ENCODE data around the gene KRT6B. TPM values are rescaled to one million over a fixed set of nuclear protein-coding genes. Genes with fewer than 3 reads are reported as not detected.
"Not testable (repeated sequence)": the region's sequence is repeated elsewhere in the genome, so short reads cannot be mapped to it uniquely, and the experiment has no call there.

Gene KRT6B
- total RNA-seq, 1 donor from 2014 or later = not detected

- no peak for DNase-seq (ENCODE audit: low read depth)
Observed at GRCh38 chr12:52413782-52414345, 38.1 kb downstream of the KRT6B start.

GRCh38 chr12:52413202-52413601 is 38.7 kb downstream of the KRT6B start:
- no peak for DNase-seq (ENCODE audit: low read depth)

- DNase-seq (ENCODE audit: low read depth) = no peak
Observed at GRCh38 chr12:52411815-52412214, 40.1 kb downstream of the KRT6B start.

GRCh38 chr12:52410589-52411248 is 41.2 kb downstream of the KRT6B start:
- DNase-seq (ENCODE audit: low read depth) = not testable (repeated sequence)

GRCh38 chr12:52407918-52408317 is 44.0 kb downstream of the KRT6B start:
- no peak for DNase-seq (ENCODE audit: low read depth)

- DNase-seq (ENCODE audit: low read depth) = no peak
Observed at GRCh38 chr12:52405922-52406385, 46.0 kb downstream of the KRT6B start, which contains the start of gene KRT82. KRT82 (minus strand) TSS chr12:52406335; CDS start chr12:52406277, 58 bp downstream.

- no peak for DNase-seq (ENCODE audit: low read depth)
Observed at GRCh38 chr12:52404951-52405350, 47.0 kb downstream of the KRT6B start.

- no peak for DNase-seq (ENCODE audit: low read depth)
Observed at GRCh38 chr12:52403561-52403960, 48.4 kb downstream of the KRT6B start.

GRCh38 chr12:52402873-52403540 is 48.9 kb downstream of the KRT6B start:
- no peak for DNase-seq (ENCODE audit: low read depth)

- no peak for DNase-seq (ENCODE audit: low read depth)
Observed at GRCh38 chr12:52402377-52402776, 49.6 kb downstream of the KRT6B start.

GRCh38 chr12:52401926-52402325 is 50.0 kb downstream of the KRT6B start:
- DNase-seq (ENCODE audit: low read depth) = no peak

GRCh38 chr12:52401526-52401925 is 50.4 kb downstream of the KRT6B start:
- no peak for DNase-seq (ENCODE audit: low read depth)

- no peak for DNase-seq (ENCODE audit: low read depth)
Observed at GRCh38 chr12:52400906-52401305, 51.0 kb downstream of the KRT6B start.

- no peak for DNase-seq (ENCODE audit: low read depth)
Observed at GRCh38 chr12:52399756-52400155, 52.2 kb downstream of the KRT6B start.

- no peak for DNase-seq (ENCODE audit: low read depth)
Observed at GRCh38 chr12:52398176-52398575, 53.8 kb downstream of the KRT6B start.

GRCh38 chr12:52396656-52397055 is 55.3 kb downstream of the KRT6B start:
- no peak for DNase-seq (ENCODE audit: low read depth)

Other genes starting within 250 kb of the KRT6B start
- gene KRT7, start 218.9 kb downstream of the KRT6B start, total RNA-seq = 3.1 and 6.6 TPM in 2 replicates
- gene KRT86, start 177.5 kb downstream of the KRT6B start, total RNA-seq = 5.2 and 20.9 TPM in 2 replicates
- gene KRT81, start 160.6 kb downstream of the KRT6B start, total RNA-seq = 0.08 TPM in 1 of 2 replicates, not detected in the other
- gene KRT83, start 130.7 kb downstream of the KRT6B start, total RNA-seq = not detected in 2 replicates
- not detected in 2 replicates for gene KRT85, start 84.7 kb downstream of the KRT6B start, total RNA-seq
- gene KRT84, start 66.5 kb downstream of the KRT6B start, total RNA-seq = not detected in 2 replicates
- not detected in 2 replicates for gene KRT82, start 45.8 kb downstream of the KRT6B start, total RNA-seq
- not detected in 2 replicates for gene KRT75, start 17.8 kb downstream of the KRT6B start, total RNA-seq
- gene KRT6C, start 21.7 kb upstream of the KRT6B start, total RNA-seq = not detected in 2 replicates
- not detected in 2 replicates for gene KRT6A, start 41.1 kb upstream of the KRT6B start, total RNA-seq
- gene KRT5, start 68.2 kb upstream of the KRT6B start, total RNA-seq = 2.8 and 3.3 TPM in 2 replicates
- gene KRT71, start 101.0 kb upstream of the KRT6B start, total RNA-seq = not detected in 2 replicates
- gene KRT74, start 121.7 kb upstream of the KRT6B start, total RNA-seq = not detected in 2 replicates
- not detected in 2 replicates for gene KRT72, start 149.3 kb upstream of the KRT6B start, total RNA-seq
- gene KRT73, start 166.4 kb upstream of the KRT6B start, total RNA-seq = not detected in 2 replicates
- gene KRT2, start 200.1 kb upstream of the KRT6B start, total RNA-seq = not detected in 2 replicates
- gene KRT1, start 228.3 kb upstream of the KRT6B start, total RNA-seq = not detected in 2 replicates